OCI-LY7 (cell line): ENCODE data around the gene CTNNA1.

Experiments
- CTCF ChIP-seq: fragments of 200-600 bp; sonication (generic); conservative IDR thresholded peaks from 2 replicates; pipeline ENCODE4 v1.5.1; 2014; ENCODE audit warnings: mild to moderate bottlenecking, antibody characterized with exemption, low read length, moderate library complexity, mixed read lengths
- EZH2phosphoT487 ChIP-seq: fragments of 200-600 bp; sonication (generic); IDR thresholded peaks from 2 replicates; pipeline ENCODE4 v1.6.1; 2018; ENCODE audit warnings: low read depth, borderline replicate concordance, mild to moderate bottlenecking, mixed run types, antibody characterized with exemption, low read length, moderate library complexity, mixed read lengths

- TF ChIP-seq CTCF (peak; percentile 88), EZH2phosphoT487 (no peak)
Measured at GRCh38 chr5:138789771-138790242, 36.6 kb downstream of the CTNNA1 start.
